Endodermal cell (in vitro differentiated cells): Measurements from ENCODE around the gene IQCH. TPM values are rescaled to one million over a fixed set of nuclear protein-coding genes. Genes with fewer than 3 reads are reported as not detected.
"Not testable (repeated sequence)": the region's sequence is repeated elsewhere in the genome, so short reads cannot be mapped to it uniquely, and the experiment has no call there.

Experiments
- DNase-seq: peaks from one replicate; pipeline ENCODE4 v3.0.0-alpha.2; 2017
- H3K27ac ChIP-seq: 2 replicates; pipeline ENCODE4 v1.5.1; 2013; ENCODE audit warnings: mild to moderate bottlenecking, low read depth, low read length, moderate library complexity
- H3K27me3 ChIP-seq: 2 replicates; pipeline ENCODE4 v1.6.1; 2013; ENCODE audit warnings: mild to moderate bottlenecking, low read length, moderate library complexity; ENCODE audit not compliant: insufficient read depth, control insufficient read depth, poor library complexity, severe bottlenecking
- H3K36me3 ChIP-seq: 2 replicates; pipeline ENCODE4 v1.7.0; 2013; ENCODE audit warnings: mild to moderate bottlenecking, low read length, moderate library complexity; ENCODE audit not compliant: control insufficient read depth, insufficient read depth
- H3K4me1 ChIP-seq: one replicate; pipeline ENCODE4 v1.7.0; 2013; ENCODE audit warnings: low read length; ENCODE audit not compliant: control insufficient read depth, insufficient read depth
- H3K4me3 ChIP-seq: 2 replicates; pipeline ENCODE4 v1.5.1; 2013; ENCODE audit warnings: mild to moderate bottlenecking, low read length, moderate library complexity
- H3K9ac ChIP-seq: 2 replicates; pipeline ENCODE4 v1.6.1; 2013; ENCODE audit warnings: mild to moderate bottlenecking, low read length, moderate library complexity; ENCODE audit not compliant: poor library complexity, severe bottlenecking; ENCODE audit errors: extremely low read depth
- H3K9me3 ChIP-seq: 2 replicates; pipeline ENCODE4 v1.6.1; 2013; ENCODE audit warnings: mild to moderate bottlenecking, low read length, moderate library complexity; ENCODE audit not compliant: control insufficient read depth
- H3K27ac Mint-ChIP-seq: 2 replicates; pipeline ENCODE4 v1.8.0; 2020; ENCODE audit warnings: mixed read lengths
- H3K27me3 Mint-ChIP-seq: 2 replicates; pipeline ENCODE4 v1.8.0; 2021; ENCODE audit warnings: mild to moderate bottlenecking, mixed read lengths; ENCODE audit not compliant: insufficient read depth
- H3K36me3 Mint-ChIP-seq: 2 replicates; pipeline ENCODE4 v1.8.0; 2020; ENCODE audit warnings: low read depth, mixed read lengths
- H3K4me1 Mint-ChIP-seq: 2 replicates; pipeline ENCODE4 v1.8.0; 2020; ENCODE audit warnings: mixed read lengths
- H3K4me3 Mint-ChIP-seq: 2 replicates; pipeline ENCODE4 v1.8.0; 2020; ENCODE audit warnings: mild to moderate bottlenecking, moderate library complexity, mixed read lengths
- H3K9me3 Mint-ChIP-seq: 2 replicates; pipeline ENCODE4 v1.8.0; 2020; ENCODE audit warnings: mild to moderate bottlenecking, mixed read lengths
- CTCF ChIP-seq: fragments of 200-600 bp; sonication (generic); conservative IDR thresholded peaks from 2 replicates; pipeline ENCODE4 v1.5.0; 2021; ENCODE audit warnings: antibody characterized with exemption, mild to moderate bottlenecking
- WGBS, 2 experiments: methylation state at CpG; one replicate each; pipeline versions ENCODE4 v1.1.5 to v1.1.7; 2013; ENCODE audit warnings: missing lambda C conversion rate in 2 of 2, mixed read lengths in 1 of 2; ENCODE audit not compliant: insufficient coverage in 1 of 2, insufficient read length in 1 of 2; 5-methylcytosine and 5-hydroxymethylcytosine counted together
- total RNA-seq, 2 donors: library from RNA; stranded (reverse); fragmentation: NEBNext Ultra II Directional in 1 of 2; extraction: Animal tissue kit (Norgen Biotek cat#: 25700) in 1 of 2; gene quantifications; 2 replicates in 1 of 2; 3 replicates in 1 of 2; pipeline ENCODE4 v1.2.1, GENCODE V29; 2021

IQCH gene
- total RNA-seq, 2 donors from 2014 or later, result 6.2 to 12.8 TPM

GRCh38 chr15:67280217-67280616 lies 25.6 kb downstream of the IQCH start:
- no peak for TF ChIP-seq CTCF
- no peak for DNase-seq
- H3K9me3 Mint-ChIP-seq, result peaks cover 1% of the 10 kb centered on the region
- Histone ChIP-seq H3K27ac (no peak overlapping the region), H3K9ac (no peak overlapping the region), H3K36me3 (no peaks in the 10 kb centered on the region), H3K27me3 (no peaks in the 10 kb centered on the region), H3K4me1 (peaks cover 2% of the 10 kb centered on the region), H3K4me3 (no peak overlapping the region), H3K9me3 (peaks cover 2% of the 10 kb centered on the region)
- 77 to 95% methylated on average over 2 of the region's 2 CpGs for WGBS, 2 experiments
- no peak overlapping the region for H3K27ac Mint-ChIP-seq
- H3K4me3 Mint-ChIP-seq, result no peak overlapping the region
- no peaks in the 10 kb centered on the region for H3K27me3 Mint-ChIP-seq
- H3K4me1 Mint-ChIP-seq, result peaks cover 12% of the 10 kb centered on the region
- H3K36me3 Mint-ChIP-seq, result peaks cover 5% of the 10 kb centered on the region

GRCh38 chr15:67281714-67282113 lies 27.1 kb downstream of the IQCH start:
- Mint-ChIP-seq H3K9me3 (peaks cover 12% of the 10 kb centered on the region), H3K36me3 (peaks cover 5% of the 10 kb centered on the region), H3K27ac (no peak overlapping the region), H3K27me3 (no peaks in the 10 kb centered on the region), H3K4me3 (no peak overlapping the region), H3K4me1 (peaks cover 12% of the 10 kb centered on the region)
- Histone ChIP-seq H3K4me1 (peaks cover 2% of the 10 kb centered on the region), H3K9me3 (peaks cover 9% of the 10 kb centered on the region), H3K27me3 (no peaks in the 10 kb centered on the region), H3K9ac (no peak overlapping the region), H3K36me3 (no peaks in the 10 kb centered on the region), H3K27ac (no peak overlapping the region), H3K4me3 (no peak overlapping the region)
- TF ChIP-seq CTCF, result no peak
- DNase-seq, result no peak
- WGBS, 2 experiments, result 79% methylated on average over 1 of the region's 1 CpG; no CpG with 5 or more reads in 1 of the 2 experiments

- H3K9me3 Mint-ChIP-seq, result peaks cover 12% of the 10 kb centered on the region
- not testable (repeated sequence) for DNase-seq, H3K4me1 ChIP-seq, H3K27ac ChIP-seq, H3K4me3 Mint-ChIP-seq, H3K36me3 ChIP-seq, H3K4me3 ChIP-seq, H3K36me3 Mint-ChIP-seq, H3K4me1 Mint-ChIP-seq, H3K9me3 ChIP-seq, H3K27me3 ChIP-seq, H3K27me3 Mint-ChIP-seq, H3K27ac Mint-ChIP-seq, H3K9ac ChIP-seq
Measured at GRCh38 chr15:67285625-67286024, 31.0 kb downstream of the IQCH start.

GRCh38 chr15:67286400-67286799 lies 31.8 kb downstream of the IQCH start:
- not testable (repeated sequence) for H3K27me3 Mint-ChIP-seq, H3K27ac Mint-ChIP-seq, DNase-seq, H3K27ac ChIP-seq, H3K4me3 Mint-ChIP-seq, H3K9me3 ChIP-seq, H3K4me1 ChIP-seq, H3K9ac ChIP-seq, H3K4me3 ChIP-seq, H3K4me1 Mint-ChIP-seq, H3K36me3 Mint-ChIP-seq, H3K27me3 ChIP-seq, H3K36me3 ChIP-seq
- 92 to 100% methylated on average over 1 to 5 of the region's 6 CpGs for WGBS, 2 experiments
- peaks cover 12% of the 10 kb centered on the region for H3K9me3 Mint-ChIP-seq
